Subcutaneous adipose tissue (tissue), 4 donors: ENCODE results near the gene MAP6. TPM values are rescaled to one million over a fixed set of nuclear protein-coding genes. Genes with fewer than 3 reads are reported as not detected.

Experiments
- CTCF ChIP-seq: fragments of 450-650 bp; IDR thresholded peaks from one replicate; pipeline ENCODE4 v1.5.1; 2016; ENCODE audit warnings: low read depth, mild to moderate bottlenecking, control low read depth, antibody characterized with exemption, moderate library complexity
- total RNA-seq, 4 donors: library from RNA; depleted of rRNA; stranded (reverse); fragments of >200 nt; gene quantifications; one replicate each; pipeline ENCODE4 v1.1.0, GENCODE V29; 2016

MAP6 gene
- total RNA-seq, 4 donors from 2014 or later, result 2.0 to 5.1 (median 4.0) TPM

- TF ChIP-seq CTCF, result no peak
These were observed 34.9 kb upstream of the MAP6 start for GRCh38 chr11:75703695-75704237.

DNA sequence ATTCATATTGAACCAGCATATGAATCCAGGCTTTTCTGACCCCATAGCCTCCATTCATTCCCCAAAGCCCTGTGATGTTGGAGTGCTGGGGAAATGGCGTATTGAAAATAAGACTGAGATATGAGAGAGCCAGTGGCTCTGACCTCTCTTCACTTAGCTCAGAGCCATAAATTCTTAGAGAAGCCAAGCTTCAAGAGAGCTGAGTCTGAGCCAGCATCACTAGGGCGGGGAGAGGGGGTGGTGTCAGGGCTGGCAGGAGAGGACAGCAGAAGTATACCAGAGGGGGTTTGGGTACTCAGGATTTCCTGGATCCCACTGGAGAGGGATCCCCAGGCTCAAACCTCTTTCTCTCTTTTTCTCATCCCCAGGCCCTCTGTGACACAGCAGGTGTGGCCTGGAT lies 32.1 kb upstream of the MAP6 start:
- TF ChIP-seq CTCF, result no peak

- TF ChIP-seq CTCF, result no peak
These were observed 29.2 kb upstream of the MAP6 start for GRCh38 chr11:75697906-75698581.

- TF ChIP-seq CTCF, result no peak
These were observed 23.0 kb upstream of the MAP6 start for GRCh38 chr11:75691804-75692203.

GRCh38 chr11:75689863-75690609 lies 21.2 kb upstream of the MAP6 start:
- no peak for TF ChIP-seq CTCF

GRCh38 chr11:75679566-75679965 lies 10.7 kb upstream of the MAP6 start:
- no peak for TF ChIP-seq CTCF

DNA sequence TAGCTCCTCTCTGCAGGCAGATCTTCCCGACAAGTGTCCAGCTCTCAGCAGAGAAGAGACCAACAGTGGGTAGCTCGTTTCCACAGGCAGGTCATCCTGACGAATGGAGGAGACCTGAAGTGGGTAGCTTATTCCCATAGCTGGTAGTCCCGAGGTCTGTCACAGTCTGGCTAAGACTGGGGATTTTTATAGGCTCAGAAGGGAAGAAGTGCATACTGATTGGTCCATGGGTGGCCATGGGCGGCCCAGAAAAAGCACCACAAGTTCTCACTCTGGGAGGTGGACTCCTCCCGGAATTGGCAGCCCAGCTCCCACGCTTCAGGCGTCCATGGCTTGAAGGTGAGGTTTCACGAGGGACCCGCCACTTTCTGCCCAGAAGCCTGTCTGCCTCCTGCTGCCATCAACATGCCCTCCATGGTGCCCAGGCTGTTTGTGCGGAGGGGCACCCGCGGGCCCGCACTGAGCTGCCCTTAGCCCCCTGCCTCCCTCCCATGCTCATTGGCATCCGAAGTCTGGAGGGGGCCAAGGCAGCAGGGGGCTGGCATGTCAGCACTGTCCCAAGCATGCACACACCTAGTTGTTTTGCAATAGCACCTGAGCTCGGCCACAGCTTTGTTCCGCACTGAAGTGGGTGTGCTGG lies 9.9 kb upstream of the MAP6 start:
- TF ChIP-seq CTCF, result no peak
